Sigmoid colon (tissue), 4 donors: ENCODE data around the gene GTF2I.

Source experiments
- EP300 ChIP-seq, 4 donors: sonication (generic); formaldehyde crosslinking; IDR thresholded peaks; one replicate each; pipeline ENCODE4 v1.6.1; 2017; ENCODE audit warnings: antibody characterized with exemption in 4 of 4
- POLR2A ChIP-seq, 2 donors: fragments of 450-650 bp; IDR thresholded peaks; one replicate each; pipeline ENCODE4 v1.6.1; 2016; ENCODE audit warnings: antibody characterized with exemption in 2 of 2, mild to moderate bottlenecking in 2 of 2, moderate library complexity in 2 of 2
- POLR2AphosphoS5 ChIP-seq, 4 donors: sonication (generic); formaldehyde crosslinking; IDR thresholded peaks; one replicate each; pipeline ENCODE4 v1.6.1; 2017; ENCODE audit warnings: antibody characterized with exemption in 4 of 4
- TF ChIP-seq, protein P1 (sequence below), 4 experiments: fragments of 450-650 bp in 3 of 4; fragments of 200-600 bp in 1 of 4; IDR thresholded peaks; one replicate each; pipeline ENCODE4 v1.5.1; 2016 to 2019; ENCODE audit warnings: antibody characterized with exemption in 4 of 4, mild to moderate bottlenecking in 3 of 4, moderate library complexity in 2 of 4

DNA sequence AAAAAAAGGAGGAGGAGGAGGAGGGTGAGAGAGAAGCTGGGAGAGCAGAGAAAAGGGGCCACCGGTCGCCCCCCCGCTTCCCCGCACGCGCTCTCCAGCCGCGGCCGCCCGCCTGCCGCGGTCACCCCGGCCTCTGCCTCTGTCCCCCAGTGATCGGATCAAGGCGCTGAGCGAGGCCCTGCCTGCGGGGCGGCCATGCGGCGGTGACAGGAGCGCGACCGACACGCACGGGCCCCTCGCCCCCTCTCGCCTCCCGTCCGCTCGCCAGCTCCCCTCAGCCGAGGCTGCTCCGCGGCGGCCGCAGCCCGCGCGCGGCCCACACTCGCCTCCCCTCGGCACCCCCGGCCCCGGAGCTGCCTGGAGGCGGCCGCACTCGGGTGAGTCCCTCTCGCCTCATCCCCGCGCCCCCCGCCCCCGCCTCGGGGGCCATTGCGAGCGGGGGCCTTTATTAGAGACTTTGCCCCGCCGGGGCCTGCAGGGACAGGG, at the start of gene GTF2I:
- TF ChIP-seq POLR2A (IDR thresholded peaks at IDR 0.05) (no peak), EP300 (IDR thresholded peaks at IDR 0.05) (no peak), POLR2AphosphoS5 (IDR thresholded peaks at IDR 0.05) (no peak)
- TF ChIP-seq, protein P1, sequence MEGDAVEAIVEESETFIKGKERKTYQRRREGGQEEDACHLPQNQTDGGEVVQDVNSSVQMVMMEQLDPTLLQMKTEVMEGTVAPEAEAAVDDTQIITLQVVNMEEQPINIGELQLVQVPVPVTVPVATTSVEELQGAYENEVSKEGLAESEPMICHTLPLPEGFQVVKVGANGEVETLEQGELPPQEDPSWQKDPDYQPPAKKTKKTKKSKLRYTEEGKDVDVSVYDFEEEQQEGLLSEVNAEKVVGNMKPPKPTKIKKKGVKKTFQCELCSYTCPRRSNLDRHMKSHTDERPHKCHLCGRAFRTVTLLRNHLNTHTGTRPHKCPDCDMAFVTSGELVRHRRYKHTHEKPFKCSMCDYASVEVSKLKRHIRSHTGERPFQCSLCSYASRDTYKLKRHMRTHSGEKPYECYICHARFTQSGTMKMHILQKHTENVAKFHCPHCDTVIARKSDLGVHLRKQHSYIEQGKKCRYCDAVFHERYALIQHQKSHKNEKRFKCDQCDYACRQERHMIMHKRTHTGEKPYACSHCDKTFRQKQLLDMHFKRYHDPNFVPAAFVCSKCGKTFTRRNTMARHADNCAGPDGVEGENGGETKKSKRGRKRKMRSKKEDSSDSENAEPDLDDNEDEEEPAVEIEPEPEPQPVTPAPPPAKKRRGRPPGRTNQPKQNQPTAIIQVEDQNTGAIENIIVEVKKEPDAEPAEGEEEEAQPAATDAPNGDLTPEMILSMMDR (IDR thresholded peaks at IDR 0.05), result no peak
